ENCODE results near the gene TEX19.

TEX19 gene

DNA sequence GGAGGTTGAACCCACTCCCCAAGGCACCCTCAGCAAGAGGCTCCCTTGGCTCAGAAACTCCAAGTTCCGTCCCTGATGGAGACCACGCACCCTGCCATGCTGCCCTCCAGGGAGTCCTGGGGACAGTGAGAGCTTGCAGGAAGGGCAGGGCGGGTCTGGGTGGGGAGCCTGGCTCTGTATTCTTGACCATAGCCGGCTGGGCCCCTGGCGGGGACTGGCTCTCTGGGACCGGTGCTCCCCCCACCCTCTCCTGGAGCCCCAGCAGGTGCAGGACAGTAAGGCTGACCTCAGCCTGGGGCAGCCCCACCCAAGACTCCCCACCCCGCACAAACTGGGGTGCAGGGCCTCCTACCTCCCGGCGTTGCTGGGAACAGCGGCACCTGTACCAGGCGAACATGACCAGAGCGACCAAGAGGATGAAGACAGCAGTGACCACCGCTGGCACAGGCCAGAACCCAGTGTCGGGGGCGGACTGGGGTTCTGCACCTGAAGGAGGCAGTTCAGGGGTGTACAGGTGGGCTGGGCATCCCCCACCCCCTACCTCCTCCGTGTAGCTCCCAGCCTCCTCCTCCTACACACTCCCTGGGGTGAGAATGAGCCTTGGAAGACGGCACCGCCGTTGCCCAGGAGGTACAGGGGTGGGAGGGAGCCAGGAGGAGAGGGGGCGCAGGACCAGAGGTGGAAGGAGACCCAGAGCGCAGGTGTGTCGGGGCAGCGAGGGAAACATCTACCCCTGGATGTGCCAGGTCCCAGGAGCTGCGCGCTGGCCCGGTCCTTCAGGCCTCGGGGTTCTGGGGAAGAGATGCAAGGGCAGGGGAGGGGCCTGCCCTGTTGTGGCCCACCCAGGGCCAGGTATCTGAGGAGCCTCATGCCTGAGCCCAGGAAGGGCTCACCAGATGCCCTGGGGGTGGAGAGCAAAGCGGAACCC lies 36.3 kb upstream of the TEX19 start:
- DNase-seq, result no peak

DNA sequence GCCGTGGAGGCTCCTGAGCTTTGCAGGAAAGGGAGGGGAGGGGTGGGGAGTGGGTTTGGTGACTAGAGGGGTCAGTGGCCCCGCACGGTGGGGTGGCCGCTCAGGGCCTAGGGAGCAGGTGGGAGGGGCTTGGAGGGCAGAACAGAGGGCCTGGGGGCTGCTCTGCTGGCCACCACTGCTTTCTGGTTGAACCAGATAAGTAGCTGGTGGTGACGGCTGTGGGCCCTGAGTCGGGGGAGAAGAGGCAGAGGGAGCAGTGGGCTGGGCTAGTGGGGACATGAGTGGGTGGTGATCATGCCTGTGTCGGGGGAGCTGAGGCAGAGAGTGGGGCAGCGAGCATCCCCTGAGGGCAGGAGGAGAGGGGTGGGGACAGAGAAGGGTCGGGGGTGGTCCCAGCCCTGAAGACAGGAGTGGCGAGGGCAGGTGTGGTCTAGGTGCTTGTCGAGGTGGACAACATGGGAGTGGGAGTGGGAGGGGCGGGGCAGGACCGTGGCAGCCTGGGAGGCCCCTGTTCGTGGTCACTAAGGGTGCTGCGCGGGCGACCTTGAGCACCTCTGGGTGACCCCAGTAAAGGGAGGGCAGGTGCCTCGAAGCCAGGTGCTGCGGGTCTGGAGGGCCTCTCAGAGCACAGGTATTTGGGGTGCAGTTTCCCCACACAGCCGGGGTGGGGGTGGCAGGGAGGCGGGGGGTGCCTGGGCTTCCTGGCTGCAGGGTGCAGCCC lies 35.4 kb upstream of the TEX19 start:
- no peak for DNase-seq

DNA sequence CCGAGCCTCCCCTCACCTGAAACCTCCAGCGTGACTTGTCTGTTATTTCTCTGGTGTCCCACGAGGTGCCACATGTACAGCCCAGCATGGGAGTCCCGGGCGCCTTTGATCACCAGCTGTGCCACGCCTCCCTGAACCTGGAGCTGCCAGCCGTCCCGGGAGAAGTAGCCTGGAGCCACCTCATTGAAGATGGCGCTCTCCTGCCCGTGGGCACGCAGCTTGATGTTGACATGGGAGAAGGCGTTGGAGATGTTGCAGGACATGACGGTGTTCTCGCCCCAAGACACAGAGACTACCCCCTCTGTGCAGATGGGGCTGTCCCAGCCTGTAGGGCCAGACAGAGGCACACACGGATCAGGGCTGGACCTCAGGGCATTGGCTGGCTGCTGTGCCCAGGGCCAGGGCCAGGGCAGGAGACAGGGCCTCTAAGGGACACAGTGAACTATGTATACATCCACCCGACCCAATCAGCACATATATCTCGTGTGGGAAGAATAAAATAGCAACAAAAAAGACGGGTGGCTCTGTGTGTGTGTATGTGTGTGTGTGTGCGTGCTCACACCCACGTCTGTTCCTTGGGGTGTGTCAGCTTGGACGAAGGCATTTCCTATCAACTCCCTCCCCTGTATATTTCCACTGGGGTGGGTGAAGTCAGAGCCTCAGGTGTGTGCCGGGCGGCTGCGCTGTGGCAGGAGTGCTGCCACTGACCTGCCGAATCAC lies 34.3 kb upstream of the TEX19 start:
- DNase-seq, result no peak

DNA sequence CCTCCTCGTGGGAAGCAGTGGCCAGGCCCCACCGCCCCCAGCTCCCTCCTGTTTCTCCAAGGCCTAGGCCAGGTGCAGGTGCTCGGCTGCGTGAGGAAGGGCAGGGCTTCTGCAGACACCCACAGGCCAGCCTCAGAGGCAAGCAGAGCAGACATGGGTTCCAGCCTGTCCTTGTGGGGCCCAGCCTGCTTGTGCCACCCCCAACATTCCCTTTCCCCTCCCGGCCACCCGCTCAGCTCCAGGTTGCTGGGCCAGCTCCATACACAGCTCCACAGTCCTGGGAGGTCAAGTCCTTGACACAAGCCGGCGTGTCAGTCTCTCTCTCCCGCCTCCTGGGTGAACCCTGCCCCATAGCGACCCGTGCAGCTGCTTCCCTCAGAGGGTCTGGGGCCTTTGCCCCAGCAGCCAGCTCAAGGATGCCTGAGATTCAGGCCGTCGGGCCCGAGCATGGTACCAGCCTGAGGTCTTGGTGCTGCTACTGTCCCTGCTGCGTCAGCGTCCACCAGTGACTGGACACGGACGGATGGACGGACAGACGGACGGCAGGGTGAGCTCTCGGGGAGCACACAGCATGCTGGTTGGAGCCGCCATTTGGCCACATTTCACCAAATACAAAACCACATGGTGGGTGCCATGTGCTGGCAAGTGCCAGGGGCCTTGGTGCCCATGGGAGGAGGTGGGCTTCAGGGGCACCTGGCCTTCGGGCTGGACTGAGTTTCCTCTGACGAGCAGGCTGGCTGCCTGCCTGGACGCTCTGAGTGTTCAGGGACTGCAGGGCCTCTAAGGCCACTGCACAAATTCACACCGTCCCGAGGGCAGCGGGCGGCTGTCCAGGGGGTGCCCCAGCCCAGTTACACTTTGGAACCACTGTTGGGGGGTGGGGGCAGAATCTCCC lies 33.5 kb upstream of the TEX19 start:
- DNase-seq, result no peak

DNA sequence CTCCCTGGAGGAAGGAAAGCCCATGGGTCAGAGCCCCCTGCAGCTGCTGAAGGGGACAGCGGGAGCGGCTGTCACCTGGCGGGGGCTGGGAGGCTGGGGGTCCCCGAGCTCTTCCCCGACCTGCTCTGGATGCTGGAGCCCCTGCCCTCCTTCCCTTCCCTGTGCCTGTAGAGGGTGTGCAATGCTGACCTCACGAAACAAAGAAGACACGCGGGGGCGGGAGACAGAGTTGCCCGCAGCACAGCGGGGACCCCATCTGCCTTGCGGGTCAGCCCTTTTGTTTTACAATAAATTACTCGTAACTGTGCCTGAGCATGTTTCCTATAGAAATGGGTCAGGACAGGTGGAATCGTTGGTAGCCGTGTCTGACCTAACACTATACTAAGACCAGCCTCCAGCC lies 31.8 kb upstream of the TEX19 start:
- no peak for DNase-seq

DNA sequence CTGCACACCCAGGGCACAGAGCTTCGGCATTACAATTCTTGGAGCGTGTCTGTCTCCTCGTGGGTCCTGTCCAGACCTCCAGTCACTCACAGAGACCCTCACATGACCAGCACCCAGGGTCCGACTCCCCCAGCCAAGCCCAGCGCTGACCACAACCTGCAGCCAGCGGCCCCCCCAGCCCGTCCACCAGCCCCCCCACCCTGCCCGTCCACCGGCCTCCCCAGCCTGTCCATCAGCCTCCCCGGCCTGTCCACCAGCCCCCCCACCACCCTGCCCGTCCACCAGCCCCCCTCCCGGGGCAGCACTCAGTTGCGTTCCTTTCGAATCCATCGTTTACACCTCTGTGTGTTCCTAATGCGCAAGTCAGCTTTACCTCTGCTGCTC lies 31.3 kb upstream of the TEX19 start:
- no peak for DNase-seq

DNA sequence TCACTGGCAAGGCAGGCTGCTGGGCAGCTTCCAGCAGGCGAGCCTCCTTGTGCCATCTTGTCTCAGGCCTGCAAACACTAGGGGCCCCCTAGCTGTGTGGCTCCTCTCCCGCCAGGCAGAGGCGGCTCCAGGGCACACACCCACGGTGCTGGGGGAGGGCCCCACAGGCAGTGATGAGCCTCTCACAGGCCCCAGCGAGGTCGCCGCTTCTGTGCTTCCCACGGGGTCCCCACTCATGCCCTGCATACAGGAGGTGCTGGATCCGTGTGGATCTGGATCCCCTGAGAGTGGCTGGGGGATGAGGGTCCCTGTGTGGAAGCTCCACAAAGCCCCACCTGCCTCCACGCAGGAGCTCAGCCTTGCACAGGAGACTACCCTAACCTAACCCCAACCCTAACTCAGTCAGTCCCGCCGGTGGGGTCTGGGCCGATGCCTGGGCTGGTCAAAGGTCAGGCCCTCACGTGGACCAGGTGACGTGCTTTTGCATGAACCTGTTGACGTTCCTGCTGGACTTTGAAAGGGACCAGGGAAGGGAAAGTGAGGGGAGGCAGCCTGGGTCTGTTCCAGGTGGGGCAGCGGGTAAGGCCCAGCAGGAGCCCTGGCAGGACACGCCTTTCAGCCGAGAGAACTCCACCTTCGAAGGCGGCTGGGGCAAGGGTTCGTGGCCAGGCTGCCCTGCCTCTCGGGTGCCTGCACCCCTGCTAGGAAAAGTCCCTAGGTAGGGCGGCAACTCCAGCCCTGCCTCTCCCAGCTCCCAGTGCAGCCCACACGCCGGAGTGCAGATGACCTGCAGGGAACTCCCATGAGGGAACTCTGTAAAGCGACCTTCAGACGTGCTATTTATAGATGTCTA lies 30.7 kb upstream of the TEX19 start:
- no peak for DNase-seq

DNA sequence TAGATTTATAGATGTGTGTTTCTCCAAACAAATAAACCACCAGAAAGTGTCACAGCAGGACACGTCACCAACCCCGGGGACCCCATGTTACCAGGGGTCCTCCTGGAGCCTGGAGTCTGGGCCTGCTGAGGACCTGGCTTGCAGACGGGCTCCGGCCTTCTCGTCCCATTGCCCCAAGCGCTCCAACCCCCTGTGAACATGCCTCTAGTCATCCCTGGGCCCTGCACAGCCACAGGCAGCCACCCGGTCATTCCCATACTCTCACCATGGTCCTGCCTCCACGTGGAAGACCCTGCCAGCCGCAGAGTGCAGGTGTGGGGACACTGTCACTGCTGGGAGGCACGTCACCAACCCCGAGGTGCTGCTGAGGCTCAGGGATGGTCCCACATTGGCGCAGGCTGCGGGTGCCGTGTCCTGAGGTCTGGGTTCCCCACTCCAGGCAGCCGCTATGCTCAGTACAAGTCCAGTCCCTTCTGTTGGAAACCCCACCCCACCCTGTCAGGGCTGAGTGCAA lies 30.0 kb upstream of the TEX19 start:
- no peak for DNase-seq

DNA sequence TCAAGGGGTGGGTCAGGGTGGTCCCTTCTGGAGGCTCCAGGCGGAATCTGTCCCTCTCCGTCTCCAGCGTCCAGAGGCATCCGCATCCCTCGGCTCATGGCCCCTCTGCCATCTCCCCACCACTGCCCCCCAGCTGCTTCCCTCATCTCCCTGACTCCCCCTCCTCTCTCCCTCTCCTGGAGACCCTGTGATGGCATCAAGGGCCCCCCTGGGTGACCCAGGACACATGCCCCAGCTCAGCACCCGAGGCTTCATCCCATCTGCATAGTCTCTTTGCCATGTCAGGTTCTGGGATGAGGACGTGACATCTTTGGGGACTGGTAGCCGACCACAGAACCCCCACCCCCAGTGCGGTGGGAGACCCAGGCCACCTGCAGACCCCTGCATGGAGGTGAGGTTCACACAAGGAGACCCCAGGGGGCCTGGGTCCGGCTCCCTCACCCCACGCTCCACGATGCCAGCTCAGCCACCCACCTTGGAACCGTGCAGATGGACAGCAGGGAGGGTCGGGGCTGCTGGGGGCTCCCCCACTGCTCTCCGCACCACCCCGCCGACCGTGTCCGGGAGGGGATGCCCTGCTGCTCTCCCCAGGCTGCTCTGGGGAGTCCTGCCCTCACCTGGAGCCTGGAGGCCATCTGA lies 29.2 kb upstream of the TEX19 start:
- no peak for DNase-seq

DNA sequence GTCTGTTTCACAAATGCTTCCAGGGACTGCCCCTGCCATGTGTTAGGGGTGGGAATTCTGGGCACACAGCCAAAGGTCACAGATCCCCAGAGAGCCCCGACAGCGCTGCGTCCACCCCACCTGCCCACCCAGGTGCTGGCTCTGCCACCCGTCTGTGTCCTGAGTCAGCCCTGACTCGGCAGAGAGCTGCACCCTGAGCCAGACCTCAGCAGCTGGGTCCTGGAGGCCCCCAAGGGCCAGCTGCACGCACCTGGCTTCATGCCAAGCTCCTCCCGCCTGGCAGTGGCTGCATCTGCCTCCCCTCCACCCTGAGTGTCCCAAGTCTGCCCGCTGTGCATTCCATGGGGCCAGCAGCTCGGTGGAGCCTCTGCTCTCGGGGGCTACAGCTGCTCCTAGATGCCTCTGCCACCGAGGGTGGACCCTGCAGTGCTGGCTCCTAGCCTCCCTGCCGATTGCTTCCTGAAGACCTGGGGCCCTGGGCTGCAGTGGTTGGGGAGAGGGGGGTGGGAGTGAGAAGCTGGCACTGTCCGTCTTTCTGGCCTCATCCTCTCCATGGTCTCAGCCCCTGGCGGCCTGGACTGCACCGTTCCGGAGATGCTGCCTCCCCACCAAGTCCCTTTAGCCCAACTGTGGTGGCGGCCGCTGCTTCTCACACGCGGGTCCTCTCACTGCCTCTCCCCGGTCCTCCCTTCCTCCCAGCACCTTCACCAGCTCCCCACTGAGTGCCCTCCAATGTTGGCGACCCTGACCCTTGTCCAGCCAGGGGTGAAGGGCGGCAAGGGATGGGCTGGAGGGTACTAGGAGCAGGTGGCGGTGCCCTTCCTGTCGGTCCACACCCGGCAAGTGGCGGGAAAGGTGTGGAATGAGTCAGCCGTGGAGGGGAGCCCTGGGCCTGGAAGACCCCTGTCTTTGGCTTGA lies 28.5 kb upstream of the TEX19 start:
- DNase-seq, result no peak

DNA sequence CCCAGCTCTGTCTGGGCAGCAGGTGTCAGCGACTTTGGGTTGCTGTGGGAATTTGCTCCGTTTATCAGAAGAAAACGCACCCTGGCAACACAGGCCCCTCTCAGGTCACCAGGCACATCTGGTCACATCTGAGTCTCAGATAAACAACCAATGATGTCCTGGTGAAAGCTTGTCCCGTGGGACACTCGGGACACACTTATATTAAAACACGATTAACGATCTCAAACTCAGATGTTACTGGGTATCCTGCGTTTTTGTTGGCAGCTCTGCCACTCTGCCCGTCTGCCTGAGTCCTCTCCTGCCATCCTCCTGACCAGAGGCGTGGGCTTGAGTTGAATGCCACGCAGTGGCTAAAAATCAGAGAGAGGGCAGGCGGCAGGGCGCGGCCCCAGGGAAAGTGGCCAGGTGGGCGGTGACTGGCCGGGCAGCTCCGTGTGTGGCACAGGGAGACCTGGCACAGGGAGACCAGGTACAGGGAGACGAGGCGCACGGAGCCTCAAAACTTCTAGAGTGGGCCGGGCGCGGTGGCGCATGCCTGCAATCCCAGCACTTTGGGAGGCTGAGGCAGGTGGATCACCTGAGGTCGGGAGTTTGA lies 27.6 kb upstream of the TEX19 start:
- DNase-seq, result no peak

DNA sequence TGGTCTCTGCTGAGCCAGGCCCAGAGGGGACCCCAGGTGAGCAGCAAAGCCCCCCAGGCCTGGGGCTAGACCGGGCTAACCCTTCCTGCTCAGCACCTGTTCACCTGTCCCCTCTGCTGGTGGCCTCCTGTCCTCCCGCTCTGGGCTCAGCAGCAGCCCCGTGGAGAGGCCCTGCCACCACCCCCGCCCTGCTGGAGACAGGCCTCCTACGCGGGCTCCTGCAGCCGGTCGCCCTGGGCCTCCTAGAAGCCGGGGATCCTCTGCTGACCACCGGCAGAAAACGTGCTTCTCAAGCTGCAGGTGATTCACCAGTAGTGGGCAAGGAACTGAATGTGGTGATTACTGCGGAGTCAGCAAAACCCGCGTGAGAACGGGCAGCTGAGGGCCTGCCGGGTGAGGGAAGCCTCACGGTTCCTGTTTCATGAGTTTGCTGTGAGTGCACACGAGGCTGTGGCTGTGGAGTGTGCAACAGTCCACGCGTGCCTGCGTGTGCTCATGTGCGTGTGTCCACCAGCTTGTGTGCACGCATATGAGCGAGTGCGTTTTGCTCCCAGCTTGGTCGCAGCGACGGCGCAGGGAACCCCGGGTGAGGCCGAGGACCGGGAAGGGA lies 26.3 kb upstream of the TEX19 start:
- DNase-seq, result no peak

DNA sequence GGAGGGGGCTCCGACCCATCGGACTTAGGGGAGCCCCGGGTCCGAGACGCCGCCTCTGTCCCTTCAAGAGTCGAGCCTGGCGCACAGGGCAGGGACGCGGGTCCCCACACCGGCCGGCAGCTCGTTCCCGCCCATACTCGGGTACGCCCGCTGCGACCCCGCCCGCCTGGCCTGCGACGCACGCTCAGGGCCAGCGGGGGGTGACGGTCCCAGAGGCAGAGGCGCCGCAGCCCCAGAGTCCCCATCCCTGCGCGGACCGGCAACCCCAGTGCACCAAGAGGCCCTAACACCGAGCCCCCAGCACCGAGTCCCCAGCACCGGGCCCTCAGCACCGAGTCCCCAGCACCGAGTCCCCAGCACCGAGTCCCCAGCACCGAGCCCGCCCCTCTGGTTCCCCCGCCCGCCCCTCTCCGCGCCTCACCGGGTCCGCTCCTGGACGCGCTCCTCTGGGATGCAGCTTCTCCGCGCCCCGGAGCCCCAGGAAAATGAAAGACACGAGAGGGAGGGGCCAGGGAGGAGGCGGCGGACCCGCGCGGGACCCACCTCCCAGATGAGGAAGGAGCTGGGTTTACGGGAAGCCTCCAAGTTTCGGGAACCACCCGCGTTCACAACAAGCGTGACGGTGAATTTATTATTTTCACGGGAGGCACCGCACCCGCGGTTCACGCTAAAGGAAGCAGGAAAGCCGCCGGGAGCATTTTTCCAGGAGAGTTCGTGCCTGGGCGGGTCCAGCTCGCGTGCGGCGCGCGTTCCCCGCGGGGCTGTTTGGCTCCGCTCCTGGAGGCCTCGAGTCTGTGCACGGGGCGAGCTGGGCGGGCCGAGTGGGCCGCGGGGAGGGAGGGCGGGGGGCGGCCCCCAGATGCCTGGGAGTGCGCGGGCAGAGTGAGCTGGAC lies 25.5 kb upstream of the TEX19 start, which contains the start of gene SECTM1:
Gene SECTM1 (minus strand): TSS at position 488 of the 893 bp plus-strand sequence. CDS start 6,526 bp downstream, outside the sequence.
- no peak for DNase-seq

DNA sequence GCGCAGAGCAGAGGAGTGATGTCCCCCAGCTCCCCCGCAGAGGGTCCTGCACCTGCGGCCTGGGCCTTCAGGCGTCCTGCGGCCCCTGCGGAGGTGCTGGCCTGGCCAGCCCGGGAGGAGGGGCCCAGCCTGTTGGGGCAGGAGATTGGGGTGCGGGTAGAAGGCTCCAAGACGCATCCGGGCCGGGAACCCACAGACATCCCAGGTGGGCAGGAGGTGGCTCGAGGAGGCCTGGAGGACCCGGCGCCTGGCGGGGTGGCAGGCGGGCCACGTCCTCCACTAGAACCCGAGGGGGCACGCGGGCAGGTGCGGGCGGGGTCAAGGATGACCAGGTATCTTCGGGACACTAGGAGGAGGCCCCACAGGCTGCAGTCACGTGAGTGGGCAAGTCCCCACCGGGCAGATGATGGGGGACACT lies 24.8 kb upstream of the TEX19 start:
- no peak for DNase-seq

DNA sequence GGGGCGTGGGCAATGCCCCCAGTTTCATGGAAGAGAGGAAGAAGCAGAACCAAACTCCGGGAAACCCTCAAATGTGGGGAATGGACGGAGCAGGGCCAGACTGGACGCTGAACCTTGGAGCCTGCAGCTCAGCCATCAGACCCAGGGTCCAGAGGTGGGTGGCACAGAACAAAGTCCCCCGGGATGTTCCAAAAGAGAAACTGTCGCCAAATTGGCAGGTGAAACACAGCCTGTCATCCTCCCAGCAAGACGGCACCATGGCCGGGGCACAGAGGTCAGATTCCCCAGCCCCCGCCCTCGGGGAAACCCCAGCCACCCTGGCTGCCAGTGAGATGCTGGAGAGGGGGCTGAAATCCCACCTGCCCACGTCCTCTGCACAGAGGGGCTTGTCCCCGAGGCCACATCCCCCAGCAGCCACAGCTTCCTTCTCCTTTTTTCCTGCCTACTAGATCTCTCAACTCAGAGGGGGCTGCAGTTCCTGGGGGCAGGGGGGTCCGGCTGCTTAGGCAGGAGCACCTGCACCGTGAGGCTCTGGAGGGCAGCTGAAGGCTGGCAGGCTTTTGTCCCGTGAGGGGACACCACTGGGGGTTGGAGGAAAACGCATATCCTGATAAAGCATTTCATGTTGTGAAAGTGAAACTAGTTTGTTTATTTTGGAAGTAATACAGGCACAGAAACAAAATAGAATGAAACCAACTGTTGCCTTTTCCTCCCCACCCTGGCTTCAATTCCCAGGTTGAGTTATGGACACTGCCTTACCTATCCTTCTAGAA lies 24.2 kb upstream of the TEX19 start:
- DNase-seq, result no peak

DNA sequence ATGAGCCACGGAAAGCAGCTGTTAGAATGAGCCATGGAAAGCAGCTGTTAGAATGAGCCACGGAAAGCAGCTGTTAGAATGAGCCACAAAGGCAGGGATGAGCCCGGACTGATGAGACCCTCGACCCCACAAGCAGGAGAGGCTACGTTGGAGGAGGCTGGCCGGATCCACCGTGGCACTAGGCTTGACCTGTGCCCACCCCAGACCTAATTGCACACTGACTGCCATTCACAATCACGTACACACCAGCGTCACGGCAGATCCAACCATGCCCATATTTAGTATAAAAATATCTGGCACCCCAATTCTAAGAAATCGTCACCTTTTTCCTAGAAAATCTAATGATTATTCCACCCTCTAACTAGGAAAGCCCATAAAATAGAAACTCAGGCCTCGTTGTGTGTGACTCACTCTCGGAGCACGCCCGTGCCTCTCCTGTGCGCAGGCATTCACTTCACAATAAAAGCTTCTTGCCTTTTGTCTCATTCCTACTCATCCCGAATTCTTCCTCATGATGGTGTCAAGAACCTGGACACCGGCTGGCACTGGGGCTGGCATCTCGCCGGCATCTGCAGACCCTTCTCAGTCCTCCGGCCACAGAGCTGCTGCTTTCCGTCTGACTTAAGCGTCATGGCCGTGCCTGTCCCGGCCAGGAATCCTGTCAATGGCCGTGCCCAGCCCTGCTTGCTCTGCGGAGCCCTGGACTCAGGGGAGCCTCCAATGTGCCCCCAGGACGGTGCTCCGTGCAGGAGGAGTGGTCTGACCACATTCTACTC lies 20.0 kb upstream of the TEX19 start:
- DNase-seq, result no peak
